SHP77 (cell line): ENCODE results near the gene DOK1.
A peak's percentile ranks its signal among the peaks of the same experiment; 100 is the strongest.
"Not testable (repeated sequence)": the region's sequence is repeated elsewhere in the genome, so short reads cannot be mapped to it uniquely, and the experiment has no call there.

ENCODE experiments used
- DNase-seq, 2 experiments: peaks; one replicate each; lab custom pipeline; 2025; lab: John Stamatoyannopoulos, UW

DOK1 gene

GRCh38 chr2:74548285-74548899, 6.1 kb upstream of the DOK1 start:
- peak; percentile 55 to 67 for DNase-seq

DNA sequence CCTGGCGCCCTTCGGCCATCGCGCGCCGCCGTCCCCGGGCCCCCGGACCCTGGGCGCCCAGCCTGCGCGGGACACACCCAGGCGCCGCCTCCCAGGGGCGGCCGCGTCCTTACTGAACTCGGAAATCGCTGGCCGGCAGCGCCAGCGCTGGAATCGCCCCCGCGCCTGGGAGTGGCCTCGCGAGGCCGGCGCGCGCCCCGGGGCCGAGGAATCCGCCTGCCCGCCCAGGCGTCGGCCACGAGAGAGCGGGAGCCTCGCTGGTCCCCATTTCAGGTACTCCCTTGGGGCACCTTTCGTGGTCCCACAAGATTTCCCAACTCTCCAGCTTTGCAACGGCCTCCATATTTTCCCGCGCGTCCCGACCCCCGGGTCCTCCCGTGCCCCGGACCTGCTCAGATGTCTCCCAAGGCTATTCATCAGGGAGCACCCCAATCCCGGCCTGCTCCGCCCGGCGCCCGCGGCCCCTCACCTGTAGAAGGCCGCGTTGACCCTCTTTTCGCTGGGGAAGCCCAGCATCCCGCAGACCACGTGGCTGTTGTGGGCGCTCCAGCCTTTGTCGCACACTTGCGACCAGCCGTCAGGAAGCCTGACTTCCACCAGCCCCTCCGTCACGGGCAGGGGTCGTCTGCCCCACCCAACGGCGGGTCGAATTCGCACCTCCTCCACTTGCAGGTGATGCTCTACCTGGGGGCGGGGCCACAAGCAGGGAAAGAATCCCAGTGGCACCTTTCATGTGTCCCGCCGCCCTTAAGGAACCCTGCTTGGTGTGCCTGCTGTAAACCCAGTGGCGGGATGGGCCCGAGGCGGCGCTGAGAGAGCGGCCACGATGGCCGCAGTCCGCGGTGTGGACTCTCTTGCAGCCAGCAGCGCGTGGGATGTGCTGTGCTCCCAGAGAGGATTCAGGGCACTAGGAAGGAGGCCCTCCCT, 5.4 kb upstream of the DOK1 start:
- peak; percentile 46 to 67 for DNase-seq

DNA sequence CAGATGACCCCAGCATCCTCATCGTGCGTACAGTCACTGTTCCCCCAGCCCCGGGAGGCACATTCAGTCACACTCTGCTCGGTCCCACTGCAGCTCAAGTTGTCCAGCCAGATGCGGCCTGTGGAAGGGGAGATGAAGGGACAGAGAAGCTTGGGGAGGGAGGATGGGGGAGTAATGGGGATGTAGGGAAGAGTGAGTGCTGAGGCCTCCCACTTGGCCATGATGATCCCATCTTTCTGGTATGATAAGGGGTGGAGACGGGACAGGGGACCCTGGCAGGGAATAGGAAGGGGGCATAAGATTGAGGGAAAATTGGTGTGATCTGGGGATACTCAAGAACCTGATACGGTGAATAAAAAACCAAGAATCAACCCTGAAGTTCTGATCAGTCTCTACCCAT, 4.3 kb upstream of the DOK1 start:
- DNase-seq, result no peak

- no peak for DNase-seq
Observed at GRCh38 chr2:74551530-74551929, 3.0 kb upstream of the DOK1 start.

DNA sequence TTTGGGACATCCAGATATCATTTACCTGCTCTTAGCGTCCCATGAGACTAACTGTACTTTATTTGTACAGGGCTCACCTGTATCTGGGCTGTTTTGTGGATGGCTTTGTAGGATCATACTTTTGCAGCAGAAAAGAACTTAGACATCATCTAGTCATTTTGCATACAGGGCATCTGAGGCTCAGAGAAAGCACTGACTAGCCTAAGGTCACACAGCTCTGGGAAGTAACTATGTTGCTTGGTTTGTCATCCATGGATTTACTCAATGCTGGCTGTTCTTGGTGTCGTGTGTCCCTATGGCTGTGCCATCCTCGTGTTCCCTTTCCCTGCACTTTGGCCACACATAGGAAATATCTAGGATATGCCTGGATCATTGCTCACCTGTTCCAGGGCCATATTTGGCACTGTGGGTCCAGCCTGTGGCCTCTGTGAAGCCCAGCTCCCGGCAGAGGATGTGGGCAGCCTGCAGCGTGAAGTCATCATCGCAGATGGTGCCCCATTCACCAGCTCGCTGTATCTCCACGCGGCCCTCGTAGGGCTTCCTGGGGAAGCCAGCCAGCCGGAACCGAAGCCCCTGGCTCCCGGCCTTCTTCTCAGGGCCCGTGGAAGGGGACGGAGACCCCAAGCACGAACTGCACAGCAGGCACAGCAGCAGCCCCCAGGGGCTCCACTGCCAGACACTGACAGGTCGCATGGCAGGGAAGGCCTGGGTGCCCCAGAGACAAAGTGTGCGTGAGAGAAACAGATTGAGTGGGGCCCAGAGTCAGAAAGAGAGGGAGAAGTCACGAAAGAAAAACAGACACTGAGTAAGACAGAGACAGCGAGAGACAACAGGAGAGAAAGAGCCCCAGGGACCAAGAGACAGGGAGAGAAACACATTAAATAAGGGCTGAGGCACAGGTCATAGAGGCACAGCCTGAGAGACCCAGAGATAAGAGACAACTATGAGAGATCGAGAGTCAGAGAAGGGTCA, 2.3 kb upstream of the DOK1 start:
- no peak for DNase-seq

- peak in 1 of 2 experiments; percentile 27 for DNase-seq
Observed at GRCh38 chr2:74552914-74553811, 1.4 kb upstream of the DOK1 start.

- DNase-seq, result peak in 1 of 2 experiments; percentile 49
Observed at GRCh38 chr2:74554820-74555531, 456 bp downstream of the DOK1 start.

GRCh38 chr2:74555610-74556103, 1.1 kb downstream of the DOK1 start:
- no peak for DNase-seq

GRCh38 chr2:74556159-74556558, 1.6 kb downstream of the DOK1 start:
- DNase-seq, result no peak

DNA sequence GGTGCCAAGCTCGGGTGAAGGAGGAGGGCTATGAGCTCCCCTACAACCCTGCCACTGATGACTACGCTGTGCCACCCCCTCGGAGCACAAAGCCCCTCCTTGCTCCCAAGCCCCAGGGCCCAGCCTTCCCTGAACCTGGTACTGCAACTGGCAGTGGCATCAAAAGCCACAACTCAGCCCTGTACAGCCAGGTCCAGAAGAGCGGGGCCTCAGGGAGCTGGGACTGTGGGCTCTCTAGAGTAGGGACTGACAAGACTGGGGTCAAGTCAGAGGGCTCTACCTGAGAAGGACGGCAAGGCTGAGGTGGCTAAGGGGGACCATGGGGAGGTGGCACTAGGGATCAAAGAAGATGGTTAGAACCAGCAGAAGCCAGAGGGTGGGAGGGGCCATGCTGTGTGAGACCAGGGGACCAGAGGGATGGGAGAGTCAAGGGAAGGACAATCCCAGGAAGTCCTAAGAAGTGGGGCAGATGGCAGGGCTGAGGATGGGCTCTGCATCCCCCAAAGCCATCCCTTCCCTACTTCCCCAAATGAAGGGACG, 2.4 kb downstream of the DOK1 start:
- no peak for DNase-seq

DNA sequence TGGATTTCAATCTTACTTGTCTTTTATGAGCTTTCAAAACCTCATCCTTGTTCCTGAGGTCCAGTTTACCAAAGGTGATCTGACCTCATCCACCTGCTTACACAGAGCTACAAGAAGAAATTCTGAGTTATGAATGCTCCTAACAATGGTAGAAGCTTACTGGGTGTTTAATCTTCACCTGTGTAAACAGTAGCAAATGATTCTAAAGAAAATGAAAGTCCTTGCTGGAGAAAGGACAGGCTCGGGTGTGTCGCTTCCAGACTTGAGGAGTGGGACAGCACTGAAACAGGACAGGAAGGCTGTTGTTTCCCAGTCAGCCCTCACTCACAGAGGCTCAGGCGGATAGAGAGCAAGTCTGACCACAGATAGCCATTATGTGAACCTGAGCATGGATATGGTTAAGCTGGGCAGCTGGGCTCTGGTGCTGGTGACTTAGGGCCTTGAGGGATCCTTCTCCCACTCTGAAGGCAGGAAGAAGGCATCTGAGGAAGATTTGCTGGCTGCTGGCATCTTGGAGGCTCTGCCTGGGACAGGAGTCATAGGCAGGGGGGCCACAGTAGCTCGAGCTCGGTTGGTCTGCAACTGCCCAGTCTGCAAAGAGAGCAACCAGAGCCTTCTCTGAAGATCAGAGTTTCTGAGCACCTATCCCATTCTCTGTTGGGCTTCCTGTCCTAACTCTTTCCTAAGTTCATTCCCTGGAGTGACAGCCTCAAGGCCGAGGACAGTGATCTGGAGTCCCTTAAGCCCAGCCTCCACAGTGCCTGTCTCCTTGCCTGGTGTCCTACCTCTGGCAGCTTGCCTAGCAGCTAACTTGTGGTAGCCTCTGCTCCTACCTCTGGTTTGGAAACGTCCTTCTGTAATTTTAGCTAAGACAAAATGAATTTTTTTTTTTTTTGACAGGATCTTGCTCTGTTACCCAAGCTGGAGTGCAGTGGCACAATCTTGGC, 4.0 kb downstream of the DOK1 start:
- DNase-seq, result no peak

DNA sequence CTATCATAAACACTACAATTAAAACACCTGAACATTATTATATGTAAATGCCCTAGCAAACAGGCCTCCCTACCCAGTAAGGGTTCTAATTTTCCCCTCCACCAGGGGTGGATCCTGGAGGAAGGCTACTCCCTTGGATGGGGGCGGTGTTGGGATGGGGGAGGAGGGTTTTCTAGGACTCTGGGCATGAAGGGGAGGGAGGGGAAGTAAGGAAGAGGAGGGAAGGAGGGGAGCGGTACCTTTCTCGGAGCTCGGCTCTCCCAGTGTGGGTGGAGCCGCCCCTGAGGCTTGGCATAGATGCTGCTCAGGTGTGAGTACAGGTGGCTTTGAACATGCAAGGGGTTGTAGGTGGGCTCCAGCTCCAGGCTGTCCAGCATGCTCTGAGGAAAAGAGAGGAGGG, 5.4 kb downstream of the DOK1 start:
- no peak for DNase-seq

- DNase-seq, result no peak
Observed at GRCh38 chr2:74560591-74560990, 6.1 kb downstream of the DOK1 start.

GRCh38 chr2:74561022-74561421, 6.5 kb downstream of the DOK1 start:
- not testable (repeated sequence) for DNase-seq

DNA sequence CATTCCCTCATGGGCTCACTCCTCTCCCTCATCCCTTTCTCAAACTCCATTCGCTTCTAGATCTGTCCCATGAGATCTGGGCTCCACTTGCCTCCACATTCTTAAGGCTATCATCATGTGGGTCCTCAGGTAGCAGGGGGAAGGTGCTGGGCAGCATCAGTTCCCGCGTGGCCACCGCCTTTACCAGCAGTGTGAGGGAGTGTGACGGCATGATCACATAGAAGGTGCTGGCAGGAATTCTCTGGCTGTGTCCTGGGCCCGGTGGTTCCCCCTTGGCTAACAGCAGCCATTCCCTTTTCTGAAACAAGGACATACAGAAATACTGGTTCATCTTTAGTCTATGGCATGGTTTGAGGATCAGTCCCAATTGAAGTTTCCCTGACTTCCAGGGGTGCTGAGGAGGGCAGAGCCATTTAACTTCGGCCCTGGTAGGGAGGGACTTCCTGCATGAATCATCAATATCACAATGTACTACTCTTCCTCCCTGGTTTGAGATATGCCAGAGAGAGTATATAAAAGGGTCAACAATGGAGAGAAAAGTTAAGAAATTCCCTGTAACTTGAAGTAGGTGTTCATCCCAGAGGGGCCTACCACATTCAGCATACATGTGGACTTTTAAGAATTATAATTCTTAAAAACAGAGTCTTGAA, 7.7 kb downstream of the DOK1 start:
- DNase-seq, result no peak

DNA sequence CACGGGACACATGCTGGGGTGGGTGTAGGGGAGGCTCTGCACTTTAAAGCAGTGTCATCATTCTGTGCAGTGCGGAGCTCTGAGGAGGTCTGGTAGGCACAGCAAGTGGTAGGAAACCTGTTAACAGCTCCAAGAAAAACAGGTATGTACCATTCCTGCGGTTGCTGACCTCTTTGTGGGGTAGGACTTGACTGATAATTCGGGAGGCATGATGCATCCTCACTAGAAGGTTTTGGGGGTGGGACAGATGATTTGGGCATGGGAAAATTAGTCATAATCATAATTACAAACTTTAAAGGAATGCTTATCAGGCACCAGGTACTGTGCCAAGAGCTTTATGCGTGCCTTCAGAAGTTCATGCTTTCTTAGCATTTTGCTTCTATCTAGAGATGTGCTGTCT, 9.7 kb downstream of the DOK1 start:
- DNase-seq, result no peak

- DNase-seq, result no peak
Observed at GRCh38 chr2:74566076-74566753, 11.7 kb downstream of the DOK1 start.

- DNase-seq, result no peak
Observed at GRCh38 chr2:74566754-74567085, 12.2 kb downstream of the DOK1 start.
